Ishikawa (cell line): Measurements from ENCODE around the gene ZNF197.

Experiments used
- CEBPB ChIP-seq: IDR thresholded peaks from 2 replicates; pipeline ENCODE4 v1.6.1; 2012
- CREB1 ChIP-seq: IDR thresholded peaks from 2 replicates; pipeline ENCODE4 v1.6.1; 2012; ENCODE audit warnings: low read depth
- EGR1 ChIP-seq: IDR thresholded peaks from 2 replicates; pipeline ENCODE4 v1.6.1; 2012
- EP300 ChIP-seq: IDR thresholded peaks from 2 replicates; pipeline ENCODE4 v1.6.1; 2012; ENCODE audit warnings: borderline replicate concordance
- FOXM1 ChIP-seq: IDR thresholded peaks from 2 replicates; pipeline ENCODE4 v1.6.1; 2012; ENCODE audit warnings: low read depth, borderline replicate concordance
- MAX ChIP-seq: IDR thresholded peaks from 2 replicates; pipeline ENCODE4 v1.6.1; 2012
- NFIC ChIP-seq: IDR thresholded peaks from 2 replicates; pipeline ENCODE4 v1.6.1; 2012
- RAD21 ChIP-seq: IDR thresholded peaks from 2 replicates; pipeline ENCODE4 v1.6.1; 2012; ENCODE audit warnings: low read depth
- REST ChIP-seq: IDR thresholded peaks from 2 replicates; pipeline ENCODE4 v1.6.1; 2012; ENCODE audit warnings: low read depth, mild to moderate bottlenecking
- TAF1 ChIP-seq: IDR thresholded peaks from 2 replicates; pipeline ENCODE4 v1.6.1; 2012; ENCODE audit warnings: low read depth, mild to moderate bottlenecking
- TEAD4 ChIP-seq: IDR thresholded peaks from 2 replicates; pipeline ENCODE4 v1.6.1; 2012
- USF1 ChIP-seq: IDR thresholded peaks from 2 replicates; pipeline ENCODE4 v1.6.1; 2012
- YY1 ChIP-seq: IDR thresholded peaks from 2 replicates; pipeline ENCODE4 v1.6.1; 2012; ENCODE audit warnings: low read depth

GRCh38 chr3:44596621-44597020 lies 28.2 kb upstream of the ZNF197 start:
- no peak for TF ChIP-seq FOXM1
- no peak for TF ChIP-seq YY1
- no peak for TF ChIP-seq REST
- no peak for TF ChIP-seq CEBPB
- TF ChIP-seq EP300 = no peak
- TF ChIP-seq MAX = no peak
- TF ChIP-seq RAD21 = no peak
- no peak for TF ChIP-seq TEAD4
- no peak for TF ChIP-seq EGR1
- TF ChIP-seq USF1 = no peak
- no peak for TF ChIP-seq NFIC
- no peak for TF ChIP-seq CREB1
- no peak for TF ChIP-seq TAF1
